ENCODE measurements around the gene MTUS2.
A peak's percentile ranks its signal among the peaks of the same experiment; 100 is the strongest.

MTUS2 gene

GRCh38 chr13:29118471-29118870, 298.3 kb downstream of the MTUS2 start:
- TF ChIP-seq CTCF (IDR thresholded peaks at IDR 0.05): no peak
- Histone ChIP-seq H3K27ac (no peak overlapping the region), H3K4me3 (no peak overlapping the region), H3K36me3 (no peaks in the 10 kb centered on the region), H3K9me3 (no peaks in the 10 kb centered on the region), H3K4me1 (no peaks in the 10 kb centered on the region), H3K27me3 (no peaks in the 10 kb centered on the region)
- intact Hi-C loops (cut with DNase I; ENCODE audit: low total_unique reads): no loop called here
- no peak for DNase-seq

- Histone ChIP-seq H3K27ac (peak overlapping the region in 1 of 2 donors; percentile 15), H3K4me3 (no peak overlapping the region), H3K36me3 (no peaks in the 10 kb centered on the region), H3K9me3 (no peaks in the 10 kb centered on the region), H3K27me3 (no peaks in the 10 kb centered on the region), H3K4me1 (no peaks in the 10 kb centered on the region)
- DNase-seq: no peak
- intact Hi-C loops (cut with DNase I; ENCODE audit: low total_unique reads): no loop called here
- no peak for TF ChIP-seq CTCF (IDR thresholded peaks at IDR 0.05)
Observed at GRCh38 chr13:29125191-29125933, 305.2 kb downstream of the MTUS2 start.

- no peak overlapping the region for H3K4me3 ChIP-seq
- H3K27ac ChIP-seq: peak overlapping the region in 1 of 2 donors; percentile 15
- H3K9me3 ChIP-seq: no peaks in the 10 kb centered on the region
- H3K27me3 ChIP-seq: no peaks in the 10 kb centered on the region
- intact Hi-C loops (cut with DNase I; ENCODE audit: low total_unique reads): no loop called here
- no peak for TF ChIP-seq CTCF (IDR thresholded peaks at IDR 0.05)
- DNase-seq: no peak
- no peaks in the 10 kb centered on the region for H3K36me3 ChIP-seq
- no peaks in the 10 kb centered on the region for H3K4me1 ChIP-seq
Observed at GRCh38 chr13:29125934-29126424, 305.8 kb downstream of the MTUS2 start.

- Histone ChIP-seq H3K27ac (no peak overlapping the region), H3K9me3 (no peaks in the 10 kb centered on the region), H3K36me3 (no peaks in the 10 kb centered on the region), H3K4me3 (no peak overlapping the region), H3K27me3 (no peaks in the 10 kb centered on the region), H3K4me1 (no peaks in the 10 kb centered on the region)
- intact Hi-C loops (cut with DNase I; ENCODE audit: low total_unique reads): no loop called here
- DNase-seq: no peak
- TF ChIP-seq CTCF (IDR thresholded peaks at IDR 0.05): no peak
Observed at GRCh38 chr13:29129616-29130015, 309.5 kb downstream of the MTUS2 start.

GRCh38 chr13:29131159-29131558, 311.0 kb downstream of the MTUS2 start:
- H3K27ac ChIP-seq: no peak overlapping the region
- TF ChIP-seq CTCF (IDR thresholded peaks at IDR 0.05): no peak
- H3K4me3 ChIP-seq: no peak overlapping the region
- H3K36me3 ChIP-seq: no peaks in the 10 kb centered on the region
- H3K9me3 ChIP-seq: peaks cover 0 to 1% (median 0%) of the 10 kb centered on the region in 3 donors
- H3K4me1 ChIP-seq: no peaks in the 10 kb centered on the region
- no peak for DNase-seq
- no peaks in the 10 kb centered on the region for H3K27me3 ChIP-seq
- intact Hi-C loops (cut with DNase I; ENCODE audit: low total_unique reads): no loop called here

All from tibial artery (tissue), 4 donors.